ENCODE results near the gene WASHC2C.
"Not testable (repeated sequence)": the region's sequence is repeated elsewhere in the genome, so short reads cannot be mapped to it uniquely, and the experiment has no call there.

Gene WASHC2C

GRCh38 chr10:45726703-45727420, at the start of gene WASHC2C:
Gene WASHC2C, plus strand, starts transcription at chr10:45727266. Its CDS starts 52 bp downstream, at chr10:45727318.
- Mint-ChIP-seq H3K27ac (peak within 1 kb of the TSS; percentile 84), H3K4me3 (peak within 1 kb of the TSS; percentile 85)
- not testable (repeated sequence) for H3K27me3 Mint-ChIP-seq (ENCODE audit: low read depth); H3K9me3 Mint-ChIP-seq; H3K4me1 Mint-ChIP-seq (ENCODE audit: low read depth); H3K36me3 Mint-ChIP-seq (ENCODE audit: low read depth)
- peak; percentile 94 for DNase-seq (ENCODE audit: low spot score)

- not testable (repeated sequence) for H3K36me3 Mint-ChIP-seq (ENCODE audit: low read depth); H3K9me3 Mint-ChIP-seq; H3K4me1 Mint-ChIP-seq (ENCODE audit: low read depth); H3K27ac Mint-ChIP-seq; H3K27me3 Mint-ChIP-seq (ENCODE audit: low read depth); DNase-seq (ENCODE audit: low spot score); H3K4me3 Mint-ChIP-seq
Measured at GRCh38 chr10:45678467-45678866, 48.6 kb upstream of the WASHC2C start.

GRCh38 chr10:45710200-45710796, 16.8 kb upstream of the WASHC2C start:
- H3K4me1 Mint-ChIP-seq (ENCODE audit: low read depth); H3K27me3 Mint-ChIP-seq (ENCODE audit: low read depth); H3K9me3 Mint-ChIP-seq; H3K4me3 Mint-ChIP-seq; DNase-seq (ENCODE audit: low spot score); H3K36me3 Mint-ChIP-seq (ENCODE audit: low read depth): not testable (repeated sequence)
- peak overlapping the region; percentile 55 for H3K27ac Mint-ChIP-seq

GRCh38 chr10:45711223-45711622, 15.8 kb upstream of the WASHC2C start:
- not testable (repeated sequence) for DNase-seq (ENCODE audit: low spot score); H3K27me3 Mint-ChIP-seq (ENCODE audit: low read depth); H3K27ac Mint-ChIP-seq; H3K9me3 Mint-ChIP-seq; H3K36me3 Mint-ChIP-seq (ENCODE audit: low read depth); H3K4me1 Mint-ChIP-seq (ENCODE audit: low read depth); H3K4me3 Mint-ChIP-seq

- not testable (repeated sequence) for DNase-seq (ENCODE audit: low spot score); H3K4me3 Mint-ChIP-seq; H3K27me3 Mint-ChIP-seq (ENCODE audit: low read depth); H3K36me3 Mint-ChIP-seq (ENCODE audit: low read depth); H3K4me1 Mint-ChIP-seq (ENCODE audit: low read depth); H3K9me3 Mint-ChIP-seq; H3K27ac Mint-ChIP-seq
Measured at GRCh38 chr10:45717053-45717452, 10.0 kb upstream of the WASHC2C start.

- DNase-seq (ENCODE audit: low spot score); H3K9me3 Mint-ChIP-seq; H3K27ac Mint-ChIP-seq; H3K36me3 Mint-ChIP-seq (ENCODE audit: low read depth); H3K27me3 Mint-ChIP-seq (ENCODE audit: low read depth); H3K4me3 Mint-ChIP-seq; H3K4me1 Mint-ChIP-seq (ENCODE audit: low read depth): not testable (repeated sequence)
Measured at GRCh38 chr10:45717642-45718041, 9.4 kb upstream of the WASHC2C start.

- H3K4me1 Mint-ChIP-seq (ENCODE audit: low read depth); H3K9me3 Mint-ChIP-seq; H3K36me3 Mint-ChIP-seq (ENCODE audit: low read depth); H3K27ac Mint-ChIP-seq; H3K4me3 Mint-ChIP-seq; DNase-seq (ENCODE audit: low spot score); H3K27me3 Mint-ChIP-seq (ENCODE audit: low read depth): not testable (repeated sequence)
Measured at GRCh38 chr10:45721503-45721902, 5.6 kb upstream of the WASHC2C start.

GRCh38 chr10:45723851-45724250, 3.2 kb upstream of the WASHC2C start:
- not testable (repeated sequence) for H3K36me3 Mint-ChIP-seq (ENCODE audit: low read depth); H3K27me3 Mint-ChIP-seq (ENCODE audit: low read depth); DNase-seq (ENCODE audit: low spot score); H3K27ac Mint-ChIP-seq; H3K4me1 Mint-ChIP-seq (ENCODE audit: low read depth); H3K9me3 Mint-ChIP-seq; H3K4me3 Mint-ChIP-seq

- Mint-ChIP-seq H3K4me3 (peak overlapping the region; percentile 85), H3K27ac (peak overlapping the region; percentile 84)
- not testable (repeated sequence) for H3K9me3 Mint-ChIP-seq; H3K4me1 Mint-ChIP-seq (ENCODE audit: low read depth); H3K36me3 Mint-ChIP-seq (ENCODE audit: low read depth); H3K27me3 Mint-ChIP-seq (ENCODE audit: low read depth); DNase-seq (ENCODE audit: low spot score)
Measured at GRCh38 chr10:45727421-45727965, 427 bp downstream of the WASHC2C start.

- not testable (repeated sequence) for H3K4me1 Mint-ChIP-seq (ENCODE audit: low read depth); H3K36me3 Mint-ChIP-seq (ENCODE audit: low read depth); H3K27ac Mint-ChIP-seq; H3K9me3 Mint-ChIP-seq; H3K4me3 Mint-ChIP-seq; DNase-seq (ENCODE audit: low spot score); H3K27me3 Mint-ChIP-seq (ENCODE audit: low read depth)
Measured at GRCh38 chr10:45734449-45734848, 7.4 kb downstream of the WASHC2C start.

GRCh38 chr10:45734867-45735266, 7.8 kb downstream of the WASHC2C start:
- not testable (repeated sequence) for H3K9me3 Mint-ChIP-seq; H3K27me3 Mint-ChIP-seq (ENCODE audit: low read depth); H3K4me3 Mint-ChIP-seq; H3K4me1 Mint-ChIP-seq (ENCODE audit: low read depth); H3K36me3 Mint-ChIP-seq (ENCODE audit: low read depth); H3K27ac Mint-ChIP-seq; DNase-seq (ENCODE audit: low spot score)

- H3K9me3 Mint-ChIP-seq; H3K36me3 Mint-ChIP-seq (ENCODE audit: low read depth); DNase-seq (ENCODE audit: low spot score); H3K4me1 Mint-ChIP-seq (ENCODE audit: low read depth); H3K27me3 Mint-ChIP-seq (ENCODE audit: low read depth); H3K27ac Mint-ChIP-seq; H3K4me3 Mint-ChIP-seq: not testable (repeated sequence)
Measured at GRCh38 chr10:45741559-45741958, 14.5 kb downstream of the WASHC2C start.

GRCh38 chr10:45742014-45742413, 14.9 kb downstream of the WASHC2C start:
- H3K27ac Mint-ChIP-seq; H3K27me3 Mint-ChIP-seq (ENCODE audit: low read depth); H3K4me3 Mint-ChIP-seq; H3K9me3 Mint-ChIP-seq; H3K36me3 Mint-ChIP-seq (ENCODE audit: low read depth); H3K4me1 Mint-ChIP-seq (ENCODE audit: low read depth); DNase-seq (ENCODE audit: low spot score): not testable (repeated sequence)

GRCh38 chr10:45751141-45751540, 24.1 kb downstream of the WASHC2C start:
- not testable (repeated sequence) for H3K4me3 Mint-ChIP-seq; H3K9me3 Mint-ChIP-seq; H3K4me1 Mint-ChIP-seq (ENCODE audit: low read depth); DNase-seq (ENCODE audit: low spot score); H3K27ac Mint-ChIP-seq; H3K36me3 Mint-ChIP-seq (ENCODE audit: low read depth); H3K27me3 Mint-ChIP-seq (ENCODE audit: low read depth)

GRCh38 chr10:45752210-45752609, 25.1 kb downstream of the WASHC2C start:
- H3K4me1 Mint-ChIP-seq (ENCODE audit: low read depth); H3K9me3 Mint-ChIP-seq; H3K27ac Mint-ChIP-seq; H3K36me3 Mint-ChIP-seq (ENCODE audit: low read depth); H3K27me3 Mint-ChIP-seq (ENCODE audit: low read depth); H3K4me3 Mint-ChIP-seq; DNase-seq (ENCODE audit: low spot score): not testable (repeated sequence)
